HL-60 (cell line): Measurements from ENCODE around the gene KLK12.

Experiments used
- DNase-seq, 2 experiments: peaks; one replicate each; pipeline ENCODE4 v3.0.0-alpha.2; 2010 to 2020; ENCODE audit warnings: low read depth in 1 of 2, low spot score in 1 of 2
- H3K27ac ChIP-seq: fragments of 250-450 bp; sonication (Bioruptor Pico); replicated peaks from 2 replicates; pipeline ENCODE4 v1.5.1; 2020; ENCODE audit warnings: mild to moderate bottlenecking, moderate library complexity
- H3K27me3 ChIP-seq: fragments of 250-450 bp; sonication (Bioruptor Pico); 2 replicates; pipeline ENCODE4 v1.5.1; 2021; ENCODE audit warnings: mild to moderate bottlenecking, moderate library complexity; ENCODE audit not compliant: insufficient read depth, poor library complexity, severe bottlenecking
- H3K4me3 ChIP-seq: replicated peaks from 2 replicates; pipeline ENCODE4 v1.5.1; 2011; ENCODE audit warnings: mild to moderate bottlenecking, control low read depth, low read length; ENCODE audit not compliant: insufficient read depth
- CTCF ChIP-seq: IDR thresholded peaks from one replicate; pipeline ENCODE4 v1.5.1; 2011; ENCODE audit warnings: low read length, control low read depth, inconsistent platforms; ENCODE audit not compliant: insufficient read depth
- GABPA ChIP-seq: IDR thresholded peaks from 2 replicates; pipeline ENCODE4 v1.6.1; 2012; ENCODE audit warnings: low read depth
- POLR2AphosphoS5 ChIP-seq: IDR thresholded peaks from 2 replicates; pipeline ENCODE4 v1.6.1; 2012; ENCODE audit warnings: low read depth
- REST ChIP-seq: IDR thresholded peaks from 2 replicates; pipeline ENCODE4 v1.6.1; 2012; ENCODE audit warnings: low read depth; ENCODE audit not compliant: insufficient replicate concordance
- SPI1 ChIP-seq: IDR thresholded peaks from 2 replicates; pipeline ENCODE4 v1.6.1; 2012; ENCODE audit warnings: low read depth, mild to moderate bottlenecking, borderline replicate concordance

KLK12 gene

GRCh38 chr19:51043497-51043896 lies 8.7 kb upstream of the KLK12 start:
- Histone ChIP-seq H3K27ac (no peak overlapping the region), H3K4me3 (no peak overlapping the region), H3K27me3 (peaks cover 6% of the 10 kb centered on the region)
- no peak for TF ChIP-seq CTCF
- no peak for TF ChIP-seq GABPA
- no peak for TF ChIP-seq POLR2AphosphoS5
- no peak for TF ChIP-seq REST
- no peak for TF ChIP-seq SPI1
- DNase-seq = no peak

- Histone ChIP-seq H3K4me3 (no peak overlapping the region), H3K27me3 (no peaks in the 10 kb centered on the region), H3K27ac (no peak overlapping the region)
- no peak for DNase-seq
- TF ChIP-seq GABPA = no peak
- no peak for TF ChIP-seq SPI1
These were observed 5.3 kb upstream of the KLK12 start for GRCh38 chr19:51040151-51040550.

- no peak for TF ChIP-seq CTCF
- TF ChIP-seq SPI1 = no peak
- Histone ChIP-seq H3K4me3 (no peak overlapping the region), H3K27ac (no peak overlapping the region), H3K27me3 (no peaks in the 10 kb centered on the region)
- no peak for DNase-seq
These were observed 1.7 kb upstream of the KLK12 start for GRCh38 chr19:51036519-51036918.

GRCh38 chr19:51031880-51032225 lies 2.9 kb downstream of the KLK12 start:
- no peak for DNase-seq
- Histone ChIP-seq H3K27me3 (no peaks in the 10 kb centered on the region), H3K4me3 (no peak overlapping the region), H3K27ac (no peak overlapping the region)
- TF ChIP-seq SPI1 (no peak), CTCF (no peak), POLR2AphosphoS5 (no peak), GABPA (no peak), REST (no peak)
